NOMO-1 treated with DMSO at 0.1 percent for 48 hours (cell line): ENCODE measurements around the gene KIF25.
"Not testable (repeated sequence)": the region's sequence is repeated elsewhere in the genome, so short reads cannot be mapped to it uniquely, and the experiment has no call there.

ENCODE experiments used
- DNase-seq: peaks from one replicate; lab custom pipeline; 2025; ENCODE audit not compliant: unreplicated experiment; lab: John Stamatoyannopoulos, UW

KIF25 gene

DNA sequence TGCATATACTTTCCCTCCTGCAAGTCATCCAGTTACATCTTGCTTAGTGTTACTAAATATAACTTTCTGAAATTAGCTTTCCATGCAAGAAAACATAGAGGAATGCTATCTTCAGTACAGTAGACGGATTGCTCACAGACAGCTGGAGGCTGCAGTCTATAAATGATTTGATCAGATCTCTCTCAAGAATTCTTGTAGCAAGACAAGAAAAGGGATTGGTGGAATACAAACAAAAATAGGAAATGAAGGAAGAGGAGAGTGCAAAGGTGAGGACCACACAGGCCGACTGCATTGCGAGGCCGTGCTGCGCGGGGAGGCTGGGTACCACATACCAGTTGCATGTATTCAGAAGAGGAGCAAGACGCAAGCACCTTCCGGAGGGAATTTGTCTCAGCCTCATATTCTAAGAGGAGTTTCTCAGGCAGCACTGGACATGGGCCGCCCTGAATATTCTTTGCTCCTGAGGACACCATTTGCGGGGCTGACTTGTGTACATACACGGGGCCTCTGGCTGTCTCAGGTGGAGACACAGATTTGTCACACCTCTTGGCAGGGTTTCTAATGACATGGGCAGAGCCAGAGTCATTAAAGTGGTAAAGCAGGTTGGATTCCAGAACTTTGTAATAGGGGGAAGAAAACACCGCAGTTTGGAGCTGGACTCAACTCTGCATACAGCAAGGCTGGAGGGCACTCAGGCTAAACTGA is 22.7 kb upstream of the KIF25 start:
- no peak for DNase-seq

DNA sequence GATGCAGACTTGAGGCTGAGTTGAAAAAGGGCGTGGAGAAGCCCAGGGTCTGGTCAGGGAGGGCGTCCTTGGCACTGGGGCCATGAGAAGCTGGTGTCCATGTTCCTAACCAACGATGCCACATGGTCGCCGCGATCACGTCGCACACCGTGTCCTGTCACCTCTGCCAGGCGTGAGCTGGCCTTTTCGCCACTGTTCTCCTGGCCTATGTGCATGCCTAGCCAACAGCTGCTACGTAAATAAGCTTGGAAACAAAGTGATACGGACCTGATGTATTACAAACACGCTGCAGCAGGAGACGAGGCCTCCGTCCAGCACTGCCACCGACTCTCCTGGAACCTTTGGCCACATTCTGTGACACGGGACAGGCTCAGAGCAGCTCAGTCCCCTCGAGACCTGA is 22.0 kb upstream of the KIF25 start:
- DNase-seq = no peak

DNA sequence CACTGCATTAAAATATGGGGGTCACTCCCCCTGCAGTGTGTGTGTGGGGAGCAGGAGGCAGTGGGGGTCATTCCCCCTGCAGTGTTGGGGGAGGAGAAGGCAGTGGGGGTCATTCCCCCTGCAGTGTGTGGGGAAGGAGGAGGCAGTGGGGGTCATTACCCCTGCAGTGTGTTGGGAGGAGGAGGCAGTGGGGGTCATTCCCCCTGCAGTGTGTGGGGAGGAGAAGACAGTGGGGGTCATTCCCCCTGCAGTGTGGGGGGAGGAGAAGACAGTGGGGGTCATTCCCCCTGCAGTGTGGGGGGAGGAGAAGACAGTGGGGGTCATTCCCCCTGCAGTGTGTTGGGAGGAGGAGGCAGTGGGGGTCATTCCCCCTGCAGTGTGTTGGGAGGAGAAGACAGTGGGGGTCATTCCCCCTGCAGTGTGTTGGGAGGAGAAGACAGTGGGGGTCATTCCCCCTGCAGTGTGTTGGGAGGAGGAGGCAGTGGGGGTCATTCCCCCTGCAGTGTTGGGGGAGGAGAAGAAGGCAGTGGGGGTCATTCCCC is 21.3 kb upstream of the KIF25 start:
- DNase-seq = not testable (repeated sequence)

DNA sequence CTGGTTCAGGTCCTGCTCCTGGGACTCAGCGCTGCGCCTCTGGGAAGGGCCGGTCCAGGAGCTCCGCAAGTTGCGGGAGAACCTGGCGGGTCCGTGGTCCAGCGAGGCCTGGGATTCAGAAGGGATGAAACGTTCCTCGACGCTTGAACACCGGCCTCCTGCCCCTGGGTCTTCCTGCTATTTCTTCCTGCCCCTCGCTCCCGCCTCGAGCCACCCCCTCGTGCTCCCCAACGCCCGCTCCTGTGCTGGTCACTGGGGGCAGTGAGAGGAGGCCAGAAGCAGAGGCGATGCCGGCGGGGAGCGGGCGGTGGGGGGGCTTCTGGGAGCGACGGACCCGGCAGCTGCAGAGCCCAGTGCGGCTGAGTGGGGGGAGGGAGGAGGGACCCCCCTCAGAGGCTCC is 20.8 kb upstream of the KIF25 start:
- no peak for DNase-seq

DNA sequence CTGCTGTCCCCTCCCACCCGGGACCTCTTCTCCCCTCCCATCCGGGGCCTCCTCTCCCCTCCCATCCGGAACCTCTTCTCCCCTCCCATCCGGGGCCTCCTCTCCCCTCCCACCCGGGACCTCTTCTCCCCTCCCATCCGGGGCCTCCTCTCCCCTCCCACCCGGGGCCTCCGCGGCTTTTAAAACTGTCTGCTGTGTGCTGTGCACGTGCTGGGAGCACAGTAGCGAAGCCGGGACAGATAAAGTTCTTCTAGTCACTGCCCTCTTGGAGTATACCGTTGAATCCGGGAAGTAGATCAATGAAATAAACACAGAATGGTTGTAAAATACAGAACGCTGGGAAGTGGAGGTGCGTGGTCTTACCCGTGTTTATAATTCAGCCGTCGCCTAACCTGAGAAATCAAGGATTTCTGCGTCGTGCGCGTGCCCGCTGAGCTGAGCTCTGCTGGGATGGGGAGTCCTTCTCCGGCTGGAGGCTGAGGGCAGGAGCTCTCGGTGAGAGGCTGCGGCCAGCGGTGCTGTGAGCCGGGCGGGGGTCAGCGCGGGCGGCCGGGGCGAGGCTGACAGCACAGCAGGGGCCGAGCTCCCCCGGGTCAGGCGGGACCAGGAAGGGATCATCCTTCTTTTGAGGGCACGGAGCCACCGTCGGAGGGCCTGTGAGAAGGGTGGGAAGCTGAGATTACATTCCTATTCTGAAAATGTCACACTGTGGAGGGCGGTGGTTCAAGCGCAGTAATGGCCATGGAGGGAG is 19.6 kb upstream of the KIF25 start:
- DNase-seq = no peak

DNA sequence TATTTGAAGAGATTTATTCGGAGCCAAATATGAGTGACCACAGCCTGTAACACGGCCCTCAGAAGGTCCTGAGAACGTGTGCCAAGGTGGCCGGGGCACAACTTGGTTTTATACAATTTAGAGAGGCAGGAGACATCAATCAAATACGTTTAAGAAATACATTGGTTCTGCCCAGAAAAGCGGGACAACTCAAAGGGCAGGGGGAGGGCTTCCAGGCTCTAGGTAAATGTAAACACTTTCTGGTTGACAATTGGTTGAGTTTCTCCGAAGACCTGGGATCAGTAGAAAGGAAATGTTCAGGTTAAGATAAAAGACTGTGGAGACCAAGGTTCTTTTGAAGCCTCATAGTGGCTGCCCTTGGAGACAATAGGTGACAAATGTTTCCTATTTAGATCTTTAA is 18.9 kb upstream of the KIF25 start:
- no peak for DNase-seq

DNA sequence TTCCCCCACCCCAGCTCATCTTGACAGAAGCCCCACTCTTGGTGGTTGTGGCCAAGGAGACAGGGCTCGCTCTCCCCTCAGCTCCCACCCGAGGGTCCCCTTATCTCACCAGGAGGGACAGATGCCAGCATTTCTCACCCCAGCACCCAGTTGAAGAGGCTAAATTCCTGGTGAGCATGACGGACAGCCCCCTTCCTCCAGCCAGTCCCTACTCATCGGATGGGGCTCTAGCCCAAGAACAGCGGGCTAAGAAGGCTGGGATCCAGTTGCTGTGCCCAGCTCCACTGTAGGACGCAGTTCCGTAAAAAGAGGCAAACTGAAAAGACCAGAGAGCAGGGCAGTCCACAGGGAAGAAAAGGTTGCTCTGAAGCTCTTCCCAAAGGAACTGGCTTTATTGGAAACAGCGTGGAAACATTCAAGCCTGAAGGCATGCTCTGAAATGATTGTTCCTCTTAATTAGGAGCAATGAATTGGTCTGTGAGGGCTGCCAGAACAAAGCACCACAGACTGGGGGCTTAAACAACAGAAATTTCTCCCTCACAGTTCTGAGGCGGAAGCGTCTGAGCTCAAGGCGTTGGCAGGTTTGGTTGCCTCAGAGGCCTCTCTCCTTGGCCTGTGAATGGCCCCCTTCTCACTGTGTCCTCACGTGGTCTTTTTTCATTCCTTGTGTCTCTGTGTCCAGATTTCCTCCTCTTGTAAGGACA is 17.9 kb upstream of the KIF25 start:
- no peak for DNase-seq

DNA sequence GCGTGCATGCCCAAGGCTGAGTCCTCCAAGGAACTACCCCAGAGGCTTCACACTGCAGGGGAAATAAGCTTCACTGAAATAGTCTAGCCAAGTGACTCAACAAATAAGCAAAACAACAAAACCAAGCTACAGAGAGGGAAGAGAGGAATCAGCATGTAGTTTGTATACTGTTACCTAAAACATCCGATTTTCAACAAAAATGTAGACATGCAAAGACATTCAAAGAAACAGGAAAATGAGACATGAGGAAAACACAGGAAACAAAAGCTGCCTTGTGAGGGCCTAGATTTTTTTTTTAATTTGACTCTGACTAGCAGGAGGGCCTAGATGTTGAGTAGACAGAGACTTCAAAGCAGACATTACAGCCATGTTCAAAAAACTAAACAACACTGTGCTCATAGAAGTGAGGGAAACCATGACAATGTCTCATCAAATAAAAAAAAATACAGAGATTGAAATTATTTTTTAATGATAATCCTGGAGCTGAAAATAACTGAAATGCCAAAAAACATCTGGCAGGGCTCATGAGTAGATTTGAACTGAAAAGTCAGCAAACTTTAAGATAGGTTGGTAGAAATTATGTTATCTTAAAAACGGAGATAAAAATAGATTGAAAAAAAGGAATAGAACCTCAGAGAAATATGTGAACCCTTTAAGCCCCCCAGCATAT is 16.4 kb upstream of the KIF25 start:
- DNase-seq = no peak

DNA sequence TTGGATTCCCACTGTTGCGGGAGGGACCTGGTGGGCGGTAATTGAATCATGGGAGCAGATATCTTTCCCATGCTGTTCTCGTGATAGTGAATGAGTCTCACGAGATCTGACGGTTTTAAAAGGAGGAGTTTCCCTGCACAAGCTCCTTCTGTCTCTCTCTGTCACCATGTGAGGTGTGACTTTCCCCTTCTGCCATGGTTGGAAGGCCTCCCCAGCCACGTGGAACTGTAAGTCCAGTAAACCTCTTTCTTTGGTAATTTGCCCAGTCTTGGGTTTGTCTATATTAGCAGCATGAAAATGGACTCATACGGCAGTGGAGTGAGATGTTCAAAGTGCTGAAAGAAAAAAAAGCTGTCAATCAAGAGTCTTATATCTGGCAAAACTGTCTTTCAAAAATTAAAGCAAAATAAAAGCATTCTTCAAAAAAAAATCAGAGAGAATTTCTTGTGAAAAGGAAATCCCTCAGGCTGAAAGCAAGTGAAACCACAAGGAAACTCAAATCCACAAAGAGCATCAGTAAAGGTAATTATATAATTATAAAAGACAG is 15.5 kb upstream of the KIF25 start:
- no peak for DNase-seq

DNA sequence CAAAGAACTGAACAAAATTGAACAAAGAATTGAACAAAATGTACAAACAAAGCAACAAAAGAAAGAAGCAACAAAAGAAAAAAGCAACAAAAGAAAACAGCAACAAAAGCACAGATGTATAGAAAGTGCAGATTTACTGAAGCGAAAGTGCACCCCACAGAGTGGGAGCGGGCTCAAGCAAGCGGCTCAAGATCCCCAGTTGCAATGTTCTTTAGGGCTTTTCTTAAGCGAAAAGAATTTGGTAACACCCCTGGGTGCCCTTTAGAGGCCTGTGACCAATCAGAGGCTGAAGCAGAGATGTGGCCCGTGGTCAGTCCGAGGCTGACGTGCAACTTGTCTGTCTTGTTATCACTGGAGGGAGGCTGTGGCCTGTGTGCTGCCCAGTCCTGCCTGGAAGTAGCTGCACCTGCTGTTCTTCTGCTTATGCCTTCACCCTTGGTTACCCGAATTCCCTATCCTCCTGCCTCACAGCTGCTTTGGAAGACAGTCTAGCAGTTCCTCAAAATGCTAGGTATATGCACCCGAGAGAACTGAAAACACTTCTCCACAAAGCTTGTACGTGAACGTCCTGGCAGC is 13.2 kb upstream of the KIF25 start:
- no peak for DNase-seq

DNA sequence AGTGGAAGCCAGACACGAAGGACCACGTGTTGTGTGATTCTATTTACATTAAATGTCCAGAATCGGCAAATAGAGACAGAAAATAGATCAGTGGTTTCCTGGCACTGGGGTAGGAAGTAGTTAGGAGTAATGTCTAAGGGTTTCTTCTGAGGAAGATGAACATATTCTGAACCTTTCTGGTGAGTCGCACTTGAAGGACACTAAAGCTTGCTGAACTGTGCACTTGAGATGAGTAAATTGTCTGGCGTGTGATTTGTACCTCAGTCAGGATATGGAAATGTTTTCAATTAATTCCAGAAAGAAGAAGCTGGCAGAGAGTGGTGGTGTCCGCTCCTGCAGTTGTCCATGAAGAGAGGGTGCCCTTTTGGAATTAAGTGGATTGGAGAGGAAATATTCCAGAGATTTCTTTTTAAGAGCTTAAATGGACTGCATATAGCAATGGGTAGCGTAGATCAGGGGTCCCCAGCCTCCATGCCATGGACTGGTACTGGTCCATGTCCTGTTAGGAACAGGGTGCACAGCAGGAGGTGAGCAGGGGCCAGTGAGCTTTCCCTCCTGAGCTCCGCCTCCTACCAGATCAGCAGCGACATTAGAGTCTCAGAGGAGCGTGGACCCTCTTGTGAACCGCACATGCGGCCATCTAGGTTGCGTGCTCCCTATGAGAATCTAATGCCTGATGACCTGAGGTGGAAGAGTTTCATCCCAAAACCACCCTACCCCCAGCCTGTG is 12.4 kb upstream of the KIF25 start:
- DNase-seq = no peak

DNA sequence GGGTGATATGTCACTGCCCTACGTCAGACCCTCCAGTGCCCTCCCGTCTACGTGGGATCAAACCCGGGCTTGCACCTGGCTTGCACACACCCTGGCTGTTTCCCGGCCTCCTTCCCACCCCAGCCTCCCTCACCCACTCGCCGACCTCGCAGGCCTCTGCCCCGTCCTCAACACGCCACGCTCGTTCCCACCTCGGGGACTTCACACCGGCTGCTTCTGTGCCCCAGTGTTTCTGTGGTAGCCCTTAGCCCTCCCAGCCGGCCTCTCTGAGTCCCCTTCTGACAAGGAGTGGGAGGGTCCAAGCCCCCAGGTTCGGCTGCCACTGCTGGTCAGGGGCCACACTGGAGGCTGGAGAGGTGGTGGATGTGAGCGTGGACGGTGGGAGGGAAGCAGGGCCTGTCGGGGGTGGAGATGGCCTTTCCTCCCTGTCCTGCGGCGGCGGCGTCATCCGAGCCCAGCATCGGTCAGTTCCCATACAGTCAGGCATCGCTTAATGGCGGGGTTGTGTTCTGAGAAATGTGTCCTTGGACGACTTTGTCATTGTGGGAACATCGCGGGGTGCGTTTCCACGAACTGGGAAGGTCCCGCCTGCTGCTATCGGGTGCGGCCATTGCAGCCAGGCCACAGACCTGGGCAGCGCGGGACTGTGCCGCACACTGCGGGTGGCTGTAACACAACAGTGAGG is 11.4 kb upstream of the KIF25 start:
- no peak for DNase-seq

DNA sequence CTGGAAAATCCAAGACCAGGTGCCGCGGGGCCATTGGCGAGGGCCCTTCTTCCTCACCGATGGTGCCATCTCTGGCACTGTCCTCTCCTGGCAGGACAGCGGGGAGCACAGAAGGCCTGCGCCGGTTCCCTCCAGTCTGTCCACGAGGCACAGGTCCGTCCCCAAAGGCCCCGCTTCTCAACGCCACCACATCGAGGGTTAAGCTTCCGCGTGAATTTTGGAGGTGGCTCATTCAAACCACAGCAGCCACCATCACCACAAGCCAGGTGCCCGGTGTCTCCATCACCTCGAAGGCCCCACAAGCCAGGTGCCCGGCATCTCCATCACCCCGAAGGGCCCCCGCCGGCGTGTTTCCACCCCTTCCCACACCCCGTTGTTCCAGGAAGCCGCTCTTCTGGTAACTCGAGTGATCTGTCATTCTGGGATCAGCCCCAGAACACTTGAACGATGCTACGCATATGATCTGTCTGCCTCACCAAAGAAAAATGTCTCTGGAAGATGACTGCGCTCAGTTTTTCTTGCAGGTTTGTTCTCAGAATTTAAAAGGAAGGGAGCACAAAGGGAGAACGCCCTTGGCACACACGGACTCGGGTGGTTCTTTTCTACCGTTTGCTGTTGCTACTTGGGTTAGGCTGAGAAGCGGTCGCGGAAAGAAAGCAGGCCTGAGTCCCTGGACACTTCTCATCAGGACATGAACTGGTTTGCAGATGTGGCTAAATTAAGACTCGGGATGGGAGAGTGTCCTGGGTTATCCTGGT is 9.9 kb upstream of the KIF25 start:
- DNase-seq = no peak

DNA sequence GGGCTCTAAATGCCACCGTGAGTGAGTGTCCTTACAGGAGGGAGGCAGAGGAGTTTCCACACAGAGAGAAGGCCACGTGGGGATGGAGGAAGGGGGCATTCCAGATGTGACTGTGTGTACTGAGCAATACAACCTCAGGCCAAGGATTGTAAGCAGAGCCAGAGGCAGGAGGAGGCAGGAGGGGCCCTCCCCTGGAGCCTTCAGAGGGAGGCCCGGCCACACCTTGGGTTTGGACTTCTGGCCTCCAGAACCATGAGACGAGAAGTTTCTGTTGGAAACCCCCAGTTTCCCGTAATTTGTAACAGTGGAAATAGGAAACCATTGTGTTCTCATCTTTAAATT is 9.3 kb upstream of the KIF25 start:
- no peak for DNase-seq

DNA sequence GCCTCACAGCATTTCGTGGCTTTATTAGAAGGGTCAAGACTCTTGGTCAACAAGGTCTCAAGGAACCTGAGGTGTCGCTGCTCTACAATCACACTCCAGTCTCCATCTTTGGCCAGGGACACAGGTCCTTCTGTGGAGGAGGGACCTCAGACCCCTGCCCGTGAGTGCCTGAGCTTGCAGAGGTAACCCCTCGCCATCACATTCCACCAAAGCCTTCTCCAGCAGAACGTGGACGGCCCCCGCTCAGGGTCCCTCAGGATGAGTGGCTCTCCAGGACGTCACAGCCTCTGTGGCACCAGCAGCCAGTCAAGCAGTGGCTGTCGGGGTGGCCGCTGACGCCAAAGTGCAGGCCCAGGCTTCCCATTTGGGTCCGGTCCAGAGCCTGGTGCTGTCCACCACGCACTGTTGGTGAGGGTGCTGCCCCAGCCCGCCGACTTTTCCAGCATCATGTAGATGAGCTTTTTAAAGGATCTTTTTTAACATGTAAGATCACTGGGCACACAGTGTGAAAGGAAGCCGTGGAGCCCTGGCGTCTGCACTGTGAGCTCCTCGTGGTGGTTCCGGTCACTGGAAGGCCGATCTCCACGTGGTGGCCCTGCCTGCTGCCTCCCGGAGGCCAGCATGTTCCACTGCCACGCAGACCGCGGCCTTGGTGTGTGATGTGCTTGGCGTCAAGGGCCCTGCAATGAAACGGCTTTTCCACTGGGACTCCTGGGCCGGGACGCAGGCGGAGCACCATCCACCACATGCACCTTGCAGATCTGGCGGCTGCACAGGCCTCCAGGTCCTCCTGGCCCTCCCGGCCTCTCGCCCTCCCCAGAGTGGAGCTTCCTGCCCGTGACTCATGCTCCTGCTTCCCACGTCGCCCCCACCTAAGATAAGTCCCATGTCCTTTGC is 8.3 kb upstream of the KIF25 start:
- no peak for DNase-seq

DNA sequence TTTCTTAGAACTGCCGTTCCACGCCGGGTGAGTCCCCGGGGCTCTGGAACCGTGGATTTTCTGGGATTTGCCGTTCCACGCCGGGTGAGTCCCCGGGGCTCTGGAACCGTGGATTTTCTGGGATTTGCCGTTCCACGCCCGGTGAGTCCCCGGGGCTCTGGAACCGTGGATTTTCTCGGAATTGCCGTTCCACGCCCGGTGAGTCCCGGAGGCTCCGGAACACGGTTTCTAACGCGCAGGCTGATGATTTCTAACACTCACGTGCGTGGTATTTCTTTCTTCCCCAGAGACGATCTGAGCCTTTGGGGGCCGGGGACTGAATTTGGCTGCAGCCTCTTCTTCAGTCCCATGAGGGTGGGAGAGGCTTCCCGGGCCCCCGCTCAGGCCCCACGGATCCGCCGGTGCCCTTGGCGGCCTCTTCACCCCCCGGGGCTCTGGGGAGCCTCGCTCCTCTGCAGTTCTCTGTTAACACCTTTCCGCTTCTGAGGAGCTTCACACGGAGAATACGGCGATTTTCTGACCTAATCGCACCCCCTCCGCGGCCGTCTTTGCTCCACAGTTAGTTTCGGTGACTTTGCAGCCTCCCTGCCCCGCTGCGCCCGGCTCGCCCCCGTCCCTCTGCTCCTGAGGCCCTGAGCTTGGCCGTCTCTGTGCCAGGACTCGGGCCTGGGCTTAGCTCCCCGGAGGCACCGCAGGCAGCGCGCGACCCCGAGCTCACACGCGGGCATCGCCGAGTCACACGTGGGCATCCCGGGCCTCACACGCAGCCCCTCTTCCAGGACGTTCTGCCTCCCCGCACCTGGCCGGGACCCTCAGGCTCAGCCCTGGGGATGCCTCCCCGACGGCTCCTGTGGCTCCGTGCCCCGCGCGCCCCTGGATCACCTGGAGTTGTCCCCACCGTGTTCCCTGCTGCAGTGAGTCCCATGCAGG is 7.2 kb upstream of the KIF25 start:
- no peak for DNase-seq

DNA sequence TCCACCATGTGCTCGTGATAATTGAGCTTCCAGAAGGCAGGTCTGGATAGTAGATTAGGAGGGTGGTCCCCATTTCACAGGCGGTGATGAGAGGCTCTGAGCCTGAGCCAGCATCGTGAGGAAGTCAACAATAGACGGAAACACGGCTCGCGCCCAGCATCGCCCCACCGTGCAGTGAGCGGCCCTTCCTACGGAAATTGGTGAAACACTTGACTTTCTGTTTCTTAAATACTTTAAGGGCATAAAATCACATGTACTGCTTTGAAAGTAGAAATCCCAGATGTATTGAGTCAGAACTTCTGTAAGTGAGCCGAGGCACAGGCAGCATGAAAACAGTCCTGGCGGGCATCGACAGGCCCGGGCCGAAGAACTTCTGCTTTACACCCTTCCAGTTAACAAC is 4.3 kb upstream of the KIF25 start:
- DNase-seq = no peak
